NCI-H2107 treated with DMSO at 0.1 percent for 48 hours (cell line): ENCODE results near the gene CENPO.
A peak's percentile ranks its signal among the peaks of the same experiment; 100 is the strongest.

ENCODE experiments used
- DNase-seq: peaks from one replicate; lab custom pipeline; 2025; ENCODE audit not compliant: unreplicated experiment; lab: John Stamatoyannopoulos, UW

The CENPO gene

DNA sequence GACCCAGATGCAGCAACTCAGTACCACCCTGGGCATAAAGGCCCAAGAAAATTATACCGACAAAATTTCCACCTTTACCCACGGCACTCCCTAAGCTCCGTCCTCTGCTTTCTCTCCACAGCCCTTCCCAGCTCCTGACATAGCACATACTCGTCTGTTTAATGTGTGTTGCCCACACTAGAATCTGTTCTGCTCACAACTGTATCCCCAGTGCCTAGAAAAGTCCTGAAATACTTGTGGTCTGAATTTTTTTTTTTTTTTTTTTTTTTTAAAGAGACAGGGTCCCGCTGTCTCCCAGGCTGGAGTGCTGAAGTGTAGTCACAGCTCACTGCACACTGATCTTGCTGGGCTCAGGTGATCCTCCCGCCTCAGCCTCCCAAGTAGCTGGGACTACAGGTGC lies 64.5 kb downstream of the CENPO start:
- DNase-seq, result no peak

GRCh38 chr2:24858996-24859395 lies 65.8 kb downstream of the CENPO start:
- DNase-seq, result no peak

- DNase-seq, result peak; percentile 68
These were observed 66.9 kb downstream of the CENPO start for GRCh38 chr2:24859968-24860600.

GRCh38 chr2:24860631-24861030 lies 67.4 kb downstream of the CENPO start:
- no peak for DNase-seq

GRCh38 chr2:24861500-24861899 lies 68.3 kb downstream of the CENPO start:
- DNase-seq, result no peak

DNA sequence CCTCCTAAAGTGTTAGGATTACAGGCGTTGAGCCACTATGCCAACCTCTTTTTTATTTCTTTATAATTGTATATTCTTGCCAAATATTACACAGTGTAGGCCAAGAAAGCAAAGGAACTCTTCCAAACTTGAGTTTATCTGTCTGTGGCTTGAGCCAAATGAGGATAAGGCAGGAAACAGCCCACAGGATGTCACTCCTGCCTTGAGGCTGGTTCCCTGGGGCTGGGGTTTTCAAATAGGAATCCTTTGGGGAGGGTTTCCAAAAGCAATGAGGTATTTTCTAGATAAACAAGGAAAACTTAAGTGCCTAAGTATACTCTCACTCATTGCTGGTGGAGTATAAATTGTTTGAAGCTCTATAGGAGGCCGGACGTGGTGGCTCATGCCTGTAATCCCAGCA lies 70.4 kb downstream of the CENPO start:
- no peak for DNase-seq

GRCh38 chr2:24866946-24867345 lies 73.7 kb downstream of the CENPO start:
- no peak for DNase-seq

DNA sequence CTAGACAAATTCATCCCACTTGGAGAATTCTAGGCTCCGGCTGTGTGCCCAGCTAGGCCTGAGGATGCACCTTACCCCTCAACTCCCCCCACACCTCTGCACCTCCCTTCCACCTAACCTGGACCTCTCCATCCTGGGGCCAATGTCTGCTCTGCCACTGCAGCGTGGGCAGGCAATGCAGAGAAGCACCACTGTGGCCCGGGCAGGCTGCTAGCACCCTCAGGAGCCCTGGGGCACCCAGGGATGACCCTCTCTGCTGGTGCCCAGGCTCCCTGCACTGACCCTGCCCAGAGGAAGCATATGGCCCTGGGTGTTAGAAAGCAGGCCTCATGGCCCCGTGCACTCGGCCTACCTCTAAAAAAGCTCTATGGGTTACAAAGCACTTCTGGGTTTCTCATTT lies 77.2 kb downstream of the CENPO start:
- no peak for DNase-seq

GRCh38 chr2:24870891-24871705 lies 77.9 kb downstream of the CENPO start:
- no peak for DNase-seq

DNA sequence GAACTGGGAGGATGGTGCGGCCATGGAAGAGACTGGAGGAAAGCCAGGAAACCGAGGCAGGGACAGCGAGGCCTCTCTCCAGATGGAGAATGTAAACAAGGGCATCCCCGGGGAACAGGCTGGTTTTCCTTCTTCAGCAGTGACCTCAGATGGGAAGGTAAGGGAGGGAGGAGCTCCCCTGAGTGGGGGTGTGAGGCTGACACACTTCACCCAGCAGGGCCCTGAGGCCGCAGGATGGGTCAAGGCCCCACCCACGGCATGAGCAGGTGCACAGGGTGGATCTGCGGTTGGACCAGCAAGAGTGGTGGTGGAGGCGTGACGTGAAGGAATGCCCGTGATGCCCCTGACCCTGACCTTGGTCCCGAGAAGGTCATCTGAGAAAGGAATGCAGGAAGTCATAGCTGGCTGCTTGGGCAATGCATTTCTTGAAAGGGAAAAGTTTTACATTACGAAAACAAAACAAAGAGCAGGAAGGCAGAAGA lies 78.7 kb downstream of the CENPO start:
- DNase-seq, result no peak
